A549 (cell line): ENCODE measurements around the gene KIR2DL1.
"Not testable (repeated sequence)": the region's sequence is repeated elsewhere in the genome, so short reads cannot be mapped to it uniquely, and the experiment has no call there.

ENCODE experiments used
- CTCF ChIP-seq: fragments of >200 bp; sonication (Bioruptor Twin); formaldehyde crosslinking; IDR thresholded peaks from 3 replicates; pipeline ENCODE4 v1.5.1; 2016
- HEYL ChIP-seq: fragments of 250-450 bp; sonication (Bioruptor Pico); IDR thresholded peaks from 2 replicates; pipeline ENCODE4 v1.8.0; 2021; ENCODE audit warnings: mild to moderate bottlenecking, moderate library complexity
- JUN ChIP-seq, 2 experiments: fragments of >200 bp; sonication (Bioruptor Twin); formaldehyde crosslinking; IDR thresholded peaks; 2 replicates in 1 of 2; 3 replicates in 1 of 2; pipeline ENCODE4 v1.6.1; 2016 to 2017
- POLR2A ChIP-seq: IDR thresholded peaks from 2 replicates; pipeline ENCODE4 v1.6.1; 2012; ENCODE audit warnings: mild to moderate bottlenecking, low read length

GRCh38 chr19:54744080-54744479 lies 25.5 kb upstream of the KIR2DL1 start:
- TF ChIP-seq HEYL (CRISPR knock-in tag); CTCF; POLR2A; JUN (IDR thresholded peaks at IDR 0.05): not testable (repeated sequence)
